ENCODE results near the gene UBL5.

Gene UBL5

DNA sequence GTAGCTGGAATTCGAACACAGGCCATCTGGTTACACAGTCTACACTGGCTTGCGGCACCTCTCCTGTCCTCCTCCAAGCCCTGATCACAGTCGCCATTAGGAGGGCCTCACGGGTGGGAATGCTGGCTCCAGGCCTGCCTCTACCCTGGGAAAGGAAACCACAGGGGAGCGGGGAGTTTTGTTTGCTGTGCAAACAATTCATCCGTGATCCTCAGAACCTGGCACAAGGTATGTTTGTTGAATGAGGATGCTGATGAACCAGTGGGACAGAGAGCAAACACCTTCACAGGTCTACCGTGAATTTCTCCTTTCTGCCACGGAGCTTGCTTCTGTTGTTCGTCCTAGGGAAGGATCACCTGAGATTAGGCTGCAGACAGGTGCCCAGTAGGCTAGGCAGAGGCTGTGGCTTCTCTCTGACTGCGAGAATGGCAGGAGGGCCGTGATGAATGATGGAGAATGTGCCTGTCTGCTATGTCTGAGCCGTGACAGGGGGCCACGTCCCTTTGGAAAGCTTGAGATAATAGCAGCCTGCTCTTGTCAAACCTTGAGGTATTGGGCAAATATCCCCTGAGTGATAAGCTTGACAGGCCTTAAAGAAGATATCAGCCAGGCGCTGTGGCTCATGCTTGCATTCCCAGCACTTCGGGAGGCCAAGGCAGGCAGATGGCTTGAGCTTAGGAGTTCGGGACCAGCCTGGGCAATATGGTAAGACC, 44.1 kb downstream of the UBL5 start:
- Histone ChIP-seq H3K36me3 (ENCODE audit: control insufficient read depth, insufficient read depth, low read length) (no peaks in the 10 kb centered on the region), H3K9me3 (ENCODE audit: control insufficient read depth, insufficient read depth, low read depth, low read length) (no peaks in the 10 kb centered on the region), H3K27ac (ENCODE audit: low read depth, low read length) (no peak overlapping the region), H3K4me3 (ENCODE audit: low read depth, low read length) (no peak overlapping the region), H3K9ac (ENCODE audit: low read length) (no peak overlapping the region), H3K4me1 (ENCODE audit: control insufficient read depth, insufficient read depth, low read length) (no peaks in the 10 kb centered on the region; the same call in 1 of the 2 replicates), H3K27me3 (ENCODE audit: control insufficient read depth, insufficient read depth, low read length) (no peaks in the 10 kb centered on the region)

DNA sequence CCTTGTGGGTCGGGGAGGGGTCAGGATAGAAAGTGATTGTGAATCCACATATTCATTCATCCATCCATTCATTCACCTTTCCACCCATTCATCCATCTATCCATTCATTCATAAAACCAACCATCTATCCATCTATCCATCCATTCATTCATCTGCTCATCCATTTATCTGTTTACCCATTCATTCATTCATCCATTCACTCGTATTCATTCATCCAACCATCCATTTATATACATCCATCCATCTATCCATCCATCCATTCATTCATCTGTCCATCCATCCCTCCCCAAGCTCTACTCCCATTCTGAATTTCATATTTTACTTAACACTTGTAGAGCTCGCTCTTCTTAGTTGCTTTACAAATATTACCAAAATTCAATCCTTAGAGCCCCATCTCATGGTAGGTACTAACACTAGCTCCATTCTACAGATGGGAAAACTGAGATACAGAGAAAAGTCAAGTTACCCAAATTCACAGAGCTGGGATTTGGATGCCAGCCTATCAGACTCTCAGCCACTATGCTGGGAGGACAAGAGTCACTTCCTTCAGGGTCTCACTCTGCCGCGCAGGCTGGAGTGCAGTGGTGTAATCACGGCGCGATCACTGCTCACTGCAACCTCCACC, 45.0 kb downstream of the UBL5 start:
- no peaks in the 10 kb centered on the region for H3K9me3 ChIP-seq (ENCODE audit: control insufficient read depth, insufficient read depth, low read depth, low read length)
- no peaks in the 10 kb centered on the region; the same call in 1 of the 2 replicates for H3K4me1 ChIP-seq (ENCODE audit: control insufficient read depth, insufficient read depth, low read length)
- no peaks in the 10 kb centered on the region for H3K36me3 ChIP-seq (ENCODE audit: control insufficient read depth, insufficient read depth, low read length)
- H3K9ac ChIP-seq (ENCODE audit: low read length): no peak overlapping the region
- no peaks in the 10 kb centered on the region for H3K27me3 ChIP-seq (ENCODE audit: control insufficient read depth, insufficient read depth, low read length)
- no peak overlapping the region for H3K4me3 ChIP-seq (ENCODE audit: low read depth, low read length)
- no peak overlapping the region for H3K27ac ChIP-seq (ENCODE audit: low read depth, low read length)

DNA sequence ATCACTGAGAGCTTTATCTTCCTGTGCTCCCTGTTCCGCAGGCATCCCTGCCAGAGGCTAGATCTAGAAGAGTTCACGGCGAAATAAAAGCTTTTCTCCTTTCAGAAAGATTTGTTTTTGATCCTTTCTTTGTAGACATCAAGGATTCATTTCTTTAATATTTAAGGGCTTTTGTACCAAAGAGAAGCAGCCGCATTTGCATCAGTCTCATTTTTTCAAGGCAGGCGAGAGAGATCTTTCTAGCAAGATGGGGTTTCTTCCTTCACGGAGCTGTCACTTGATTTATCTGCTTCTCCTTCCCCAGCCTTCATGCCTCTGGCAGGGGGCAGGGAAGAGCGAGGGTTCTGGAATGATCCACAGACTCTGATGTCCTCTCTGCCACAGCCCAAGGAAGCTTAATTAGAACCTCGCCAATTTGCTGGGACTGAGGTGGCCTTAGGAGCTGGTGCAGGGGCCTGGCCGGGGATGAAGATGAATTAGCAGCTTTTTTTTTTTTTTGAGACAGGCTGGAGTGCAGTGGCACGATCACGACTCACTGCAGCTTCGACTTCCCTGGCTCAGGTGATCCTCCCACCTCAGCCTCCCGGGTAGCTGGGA, 47.4 kb downstream of the UBL5 start:
- H3K4me1 ChIP-seq (ENCODE audit: control insufficient read depth, insufficient read depth, low read length): no peaks in the 10 kb centered on the region; the same call in 1 of the 2 replicates
- H3K27me3 ChIP-seq (ENCODE audit: control insufficient read depth, insufficient read depth, low read length): no peaks in the 10 kb centered on the region
- H3K36me3 ChIP-seq (ENCODE audit: control insufficient read depth, insufficient read depth, low read length): no peaks in the 10 kb centered on the region
- no peak overlapping the region for H3K27ac ChIP-seq (ENCODE audit: low read depth, low read length)
- H3K4me3 ChIP-seq (ENCODE audit: low read depth, low read length): no peak overlapping the region
- H3K9ac ChIP-seq (ENCODE audit: low read length): no peak overlapping the region
- no peaks in the 10 kb centered on the region for H3K9me3 ChIP-seq (ENCODE audit: control insufficient read depth, insufficient read depth, low read depth, low read length)

DNA sequence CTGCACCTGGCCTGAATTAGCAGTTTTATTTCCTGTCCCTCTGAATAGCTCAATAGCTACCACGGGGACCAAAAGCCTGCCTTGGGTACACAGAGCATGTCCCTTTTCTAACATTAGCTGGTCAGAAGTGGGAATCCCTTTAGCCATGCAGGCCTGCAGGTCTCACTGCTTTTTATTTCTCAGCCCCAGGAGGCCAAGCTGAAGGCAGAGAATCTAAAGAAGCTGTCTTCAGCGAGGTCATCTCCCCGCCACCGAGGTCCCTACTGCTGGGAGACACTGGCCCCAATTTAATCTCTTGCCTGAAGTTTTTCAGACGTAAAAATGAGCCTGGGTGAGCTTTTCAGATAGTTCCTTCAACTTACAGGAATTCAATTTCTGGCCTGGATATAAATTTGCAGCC, 48.1 kb downstream of the UBL5 start:
- Histone ChIP-seq H3K27ac (ENCODE audit: low read depth, low read length) (no peak overlapping the region), H3K4me3 (ENCODE audit: low read depth, low read length) (no peak overlapping the region)

DNA sequence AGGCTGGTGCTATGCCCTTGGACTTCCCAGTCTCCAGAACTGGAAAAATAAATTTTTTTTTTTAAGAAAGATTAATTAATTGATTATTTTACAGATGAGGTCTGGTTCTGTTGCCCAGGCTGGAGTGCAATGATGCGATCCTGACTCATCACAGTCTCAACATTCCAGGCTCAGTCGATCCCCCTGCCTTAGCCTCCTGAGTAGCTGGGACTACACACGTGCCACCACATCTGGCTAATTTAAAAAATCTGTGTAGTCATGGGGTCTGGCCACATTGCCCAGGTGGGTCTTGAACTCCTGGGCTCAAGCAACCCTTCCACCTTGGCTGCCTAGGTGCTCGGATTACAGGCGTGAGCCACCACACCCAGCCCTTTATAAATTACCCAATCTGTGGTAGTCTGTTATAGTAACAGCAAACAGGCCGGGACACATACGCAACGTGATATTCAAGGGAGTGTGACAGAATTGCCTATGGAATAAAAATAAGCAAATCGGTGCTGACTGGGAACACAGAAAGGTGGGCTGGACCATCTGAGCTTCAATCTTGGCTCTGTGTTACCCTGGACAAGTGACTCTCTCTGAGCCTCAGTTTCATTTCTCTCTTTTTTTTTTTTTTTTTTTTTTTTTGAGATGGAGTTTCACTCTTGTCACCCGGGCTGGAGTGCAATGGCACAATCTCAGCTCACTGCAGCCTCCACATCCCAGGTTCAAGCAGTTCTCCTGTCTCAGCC, 50.2 kb downstream of the UBL5 start:
- Histone ChIP-seq H3K4me1 (ENCODE audit: control insufficient read depth, insufficient read depth, low read length) (no peaks in the 10 kb centered on the region), H3K9me3 (ENCODE audit: control insufficient read depth, insufficient read depth, low read depth, low read length) (no peaks in the 10 kb centered on the region), H3K4me3 (ENCODE audit: low read depth, low read length) (no peak overlapping the region), H3K36me3 (ENCODE audit: control insufficient read depth, insufficient read depth, low read length) (no peaks in the 10 kb centered on the region), H3K27me3 (ENCODE audit: control insufficient read depth, insufficient read depth, low read length) (no peaks in the 10 kb centered on the region), H3K27ac (ENCODE audit: low read depth, low read length) (no peak overlapping the region), H3K9ac (ENCODE audit: low read length) (no peak overlapping the region)

More for the DNA sequence above, 48.1 kb downstream of the UBL5 start:
- Histone ChIP-seq H3K4me1 (ENCODE audit: control insufficient read depth, insufficient read depth, low read length) (no peaks in the 10 kb centered on the region; the same call in 1 of the 2 replicates), H3K9ac (ENCODE audit: low read length) (no peak overlapping the region), H3K9me3 (ENCODE audit: control insufficient read depth, insufficient read depth, low read depth, low read length) (no peaks in the 10 kb centered on the region), H3K36me3 (ENCODE audit: control insufficient read depth, insufficient read depth, low read length) (no peaks in the 10 kb centered on the region), H3K27me3 (ENCODE audit: control insufficient read depth, insufficient read depth, low read length) (no peaks in the 10 kb centered on the region)

DNA sequence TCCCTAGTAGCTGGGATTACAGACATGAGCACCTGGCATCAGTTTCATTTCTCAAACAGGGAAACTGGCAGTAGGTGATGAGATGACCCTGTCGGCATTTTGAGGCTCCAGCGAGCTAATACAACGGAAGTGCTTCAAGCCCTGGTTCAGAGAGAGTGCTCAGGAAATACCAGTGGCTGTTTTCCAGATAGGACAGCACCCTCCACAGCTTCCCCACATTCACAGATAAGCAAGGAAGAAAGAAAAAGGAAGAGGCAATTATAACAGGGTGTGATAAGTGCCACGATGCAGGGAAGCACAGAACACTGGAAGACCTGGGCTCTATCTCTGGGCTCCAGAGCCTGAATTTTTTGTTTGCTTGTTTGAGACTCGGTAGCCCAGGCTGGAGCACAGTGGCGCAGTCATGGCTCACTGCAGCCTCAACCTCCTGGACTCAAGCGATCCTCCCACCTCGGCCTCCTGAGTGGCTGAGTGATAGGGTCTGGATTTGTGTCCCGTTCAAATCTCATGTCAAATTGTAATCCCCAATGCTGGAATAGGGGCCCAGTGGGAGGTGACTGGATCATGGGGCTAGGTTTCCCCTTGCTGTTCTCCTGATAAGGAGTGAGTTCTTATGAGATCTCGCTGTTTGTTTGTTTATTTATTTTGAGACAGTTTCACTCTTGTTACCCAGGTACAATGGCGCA, 50.9 kb downstream of the UBL5 start:
- H3K9ac ChIP-seq (ENCODE audit: low read length): no peak overlapping the region

More for the DNA sequence above, 50.9 kb downstream of the UBL5 start:
- Histone ChIP-seq H3K27ac (ENCODE audit: low read depth, low read length) (no peak overlapping the region), H3K36me3 (ENCODE audit: control insufficient read depth, insufficient read depth, low read length) (no peaks in the 10 kb centered on the region), H3K4me3 (ENCODE audit: low read depth, low read length) (no peak overlapping the region), H3K4me1 (ENCODE audit: control insufficient read depth, insufficient read depth, low read length) (peaks cover 5% of the 10 kb centered on the region), H3K27me3 (ENCODE audit: control insufficient read depth, insufficient read depth, low read length) (no peaks in the 10 kb centered on the region), H3K9me3 (ENCODE audit: control insufficient read depth, insufficient read depth, low read depth, low read length) (no peaks in the 10 kb centered on the region)

All from HUES6 (cell line).